WTC11 (cell line): ENCODE measurements around the gene SLC22A4. TPM values are rescaled to one million over a fixed set of nuclear protein-coding genes. Genes with fewer than 3 reads are reported as not detected.

Experiments
- ATAC-seq: fragments of 200-7000 bp; cut with Tn5 transposase; 2 replicates; pipeline ENCODE4 v1.10.0; 2021; ENCODE audit warnings: mild to moderate bottlenecking, moderate library complexity
- CTCF ChIA-PET: fragments of 300-600 bp; sonication (Branson Sonifier 250); formaldehyde crosslinking; loops from one replicate; lab custom pipeline; 2021; ENCODE audit warnings: antibody characterized with exemption; lab: Charles Lee
- POLR2A ChIA-PET: fragments of 350-600 bp; sonication (Branson Sonifier 250); formaldehyde crosslinking; loops from one replicate; lab custom pipeline; 2021; ENCODE audit warnings: antibody characterized with exemption; lab: Charles Lee
- DNase-seq: peaks from one replicate; pipeline ENCODE4 v3.0.0; 2021; ENCODE audit warnings: low spot score
- H3K27ac Mint-ChIP-seq: 2 replicates; pipeline ENCODE4 v1.8.0; 2021; ENCODE audit warnings: mixed read lengths
- H3K27me3 Mint-ChIP-seq: 2 replicates; pipeline ENCODE4 v1.8.0; 2021; ENCODE audit warnings: low read depth, mild to moderate bottlenecking, moderate library complexity, mixed read lengths
- H3K36me3 Mint-ChIP-seq: 2 replicates; pipeline ENCODE4 v1.8.0; 2021; ENCODE audit warnings: mixed read lengths
- H3K4me1 Mint-ChIP-seq: 2 replicates; pipeline ENCODE4 v1.8.0; 2022; ENCODE audit warnings: mixed read lengths
- H3K4me3 Mint-ChIP-seq: 2 replicates; pipeline ENCODE4 v1.8.0; 2021; ENCODE audit warnings: mild to moderate bottlenecking, moderate library complexity, mixed read lengths
- H3K9me3 Mint-ChIP-seq: 2 replicates; pipeline ENCODE4 v1.8.0; 2021; ENCODE audit warnings: mixed read lengths
- AFF4 ChIP-seq: sonication (generic); formaldehyde crosslinking; IDR thresholded peaks from 2 replicates; pipeline ENCODE4 v1.8.1; 2023; ENCODE audit warnings: mild to moderate bottlenecking, missing genetic modification reagents, borderline replicate concordance
- AR ChIP-seq: fragments of 250-450 bp; sonication (Bioruptor Pico); IDR thresholded peaks from 2 replicates; pipeline ENCODE4 v1.9.0; 2021; ENCODE audit warnings: mild to moderate bottlenecking
- ARID4B ChIP-seq: sonication (generic); formaldehyde crosslinking; IDR thresholded peaks from 2 replicates; pipeline ENCODE4 v1.8.0; 2023; ENCODE audit warnings: missing genetic modification reagents, mild to moderate bottlenecking, borderline replicate concordance
- ATF1 ChIP-seq: sonication (generic); formaldehyde crosslinking; IDR thresholded peaks from 2 replicates; pipeline ENCODE4 v1.8.1; 2023; ENCODE audit warnings: mild to moderate bottlenecking, moderate library complexity, missing genetic modification reagents
- CREM ChIP-seq: sonication (generic); formaldehyde crosslinking; IDR thresholded peaks from 2 replicates; pipeline ENCODE4 v1.8.1; 2022; ENCODE audit warnings: mild to moderate bottlenecking, missing genetic modification reagents, moderate library complexity
- ELF4 ChIP-seq: sonication (generic); formaldehyde crosslinking; IDR thresholded peaks from 2 replicates; pipeline ENCODE4 v1.8.1; 2022; ENCODE audit warnings: low read depth, mild to moderate bottlenecking, moderate library complexity, missing genetic modification reagents
- FOXJ3 ChIP-seq: sonication (generic); formaldehyde crosslinking; IDR thresholded peaks from 2 replicates; pipeline ENCODE4 v1.9.0; 2021; ENCODE audit warnings: missing genetic modification reagents, mild to moderate bottlenecking, borderline replicate concordance
- FOXP1 ChIP-seq: sonication (generic); formaldehyde crosslinking; IDR thresholded peaks from 2 replicates; pipeline ENCODE4 v1.8.0; 2022; ENCODE audit warnings: missing genetic modification reagents, mild to moderate bottlenecking, moderate library complexity, borderline replicate concordance
- GTF2I ChIP-seq: fragments of 250-450 bp; sonication (Bioruptor Pico); conservative IDR thresholded peaks from 2 replicates; pipeline ENCODE4 v1.4.0; 2021; ENCODE audit warnings: mild to moderate bottlenecking
- JAZF1 ChIP-seq: fragments of 250-450 bp; sonication (Bioruptor Pico); IDR thresholded peaks from 2 replicates; pipeline ENCODE4 v1.9.0; 2021; ENCODE audit warnings: moderate library complexity, mild to moderate bottlenecking, inconsistent platforms
- JUN ChIP-seq: sonication (generic); formaldehyde crosslinking; IDR thresholded peaks from 2 replicates; pipeline ENCODE4 v1.8.0; 2023; ENCODE audit warnings: mild to moderate bottlenecking, missing genetic modification reagents
- KAT7 ChIP-seq: sonication (generic); formaldehyde crosslinking; IDR thresholded peaks from 2 replicates; pipeline ENCODE4 v1.8.1; 2023; ENCODE audit warnings: missing genetic modification reagents, mild to moderate bottlenecking, borderline replicate concordance
- MLX ChIP-seq: sonication (generic); formaldehyde crosslinking; IDR thresholded peaks from 2 replicates; pipeline ENCODE4 v1.8.1; 2023; ENCODE audit warnings: mild to moderate bottlenecking, missing genetic modification reagents, moderate library complexity
- NFE2L1 ChIP-seq: sonication (generic); formaldehyde crosslinking; IDR thresholded peaks from 2 replicates; pipeline ENCODE4 v1.8.1; 2023; ENCODE audit warnings: missing genetic modification reagents
- PRRX2 ChIP-seq: fragments of 250-450 bp; sonication (Bioruptor Pico); IDR thresholded peaks from 2 replicates; pipeline ENCODE4 v1.8.0; 2021; ENCODE audit warnings: mild to moderate bottlenecking
- STAT6 ChIP-seq: sonication (generic); formaldehyde crosslinking; conservative IDR thresholded peaks from 2 replicates; pipeline ENCODE4 v1.8.1; 2023; ENCODE audit warnings: mild to moderate bottlenecking, low read depth, missing genetic modification reagents, moderate library complexity
- TEAD4 ChIP-seq: sonication (generic); formaldehyde crosslinking; IDR thresholded peaks from 2 replicates; pipeline ENCODE4 v1.8.0; 2022; ENCODE audit warnings: mild to moderate bottlenecking, missing genetic modification reagents
- ZMAT4 ChIP-seq: fragments of 250-450 bp; sonication (Bioruptor Pico); IDR thresholded peaks from 2 replicates; pipeline ENCODE4 v1.9.0; 2021; ENCODE audit warnings: mild to moderate bottlenecking
- total RNA-seq: library from RNA; stranded (reverse); gene quantifications from 3 replicates; pipeline ENCODE4 v1.2.3, GENCODE V29; 2021

SLC22A4 gene
- total RNA-seq, 1 experiment from 2014 or later = 0.35 TPM

- H3K27ac Mint-ChIP-seq = no peak overlapping the region
- H3K4me3 Mint-ChIP-seq = peak overlapping the region; percentile 83
- ChIA-PET CTCF (interaction anchor here (1.0 to 1.4 kb wide), 3 partner anchors 57 to 230 kb away, joined by 3 to 4 read pairs (median 4); partner anchors contain the start of gene P4HA2), POLR2A (no interaction called here)
- no peaks in the 10 kb centered on the region for H3K36me3 Mint-ChIP-seq
- ATAC-seq (no peak), DNase-seq (no peak)
- peaks cover 34% of the 10 kb centered on the region for H3K27me3 Mint-ChIP-seq
- no peak for TF ChIP-seq STAT6 (CRISPR knock-in tag)
- TF ChIP-seq KAT7 (CRISPR knock-in tag) = no peak
- no peak for TF ChIP-seq ELF4 (CRISPR knock-in tag)
- no peak for TF ChIP-seq MLX
- TF ChIP-seq FOXJ3 (CRISPR knock-in tag) = no peak
- no peak for TF ChIP-seq JUN (CRISPR knock-in tag)
- no peak for TF ChIP-seq GTF2I (CRISPR knock-in tag)
- no peak for TF ChIP-seq AFF4 (CRISPR knock-in tag)
- H3K4me1 Mint-ChIP-seq = peaks cover 13% of the 10 kb centered on the region
- no peaks in the 10 kb centered on the region for H3K9me3 Mint-ChIP-seq
These were observed 1.6 kb downstream of the SLC22A4 start for GRCh38 chr5:132295505-132296411.

- no peak for TF ChIP-seq ARID4B
- TF ChIP-seq GTF2I (CRISPR knock-in tag) = no peak
- TF ChIP-seq PRRX2 (CRISPR knock-in tag) = no peak
- TF ChIP-seq NFE2L1 (CRISPR knock-in tag) = no peak
- no peak for TF ChIP-seq ATF1
- no peak for TF ChIP-seq JAZF1 (CRISPR knock-in tag)
- no peak for TF ChIP-seq CREM
- TF ChIP-seq ZMAT4 = no peak
- TF ChIP-seq FOXP1 (CRISPR knock-in tag) = no peak
- no peak for TF ChIP-seq AR (CRISPR knock-in tag)
- TF ChIP-seq TEAD4 = no peak
- CTCF ChIA-PET = interaction anchor here (1.0 to 1.4 kb wide), 3 partner anchors 58 to 231 kb away, joined by 3 to 4 read pairs (median 4); partner anchors contain the start of gene P4HA2
- POLR2A ChIA-PET = no interaction called here
- peaks cover 13% of the 10 kb centered on the region for H3K4me1 Mint-ChIP-seq
- H3K9me3 Mint-ChIP-seq = no peaks in the 10 kb centered on the region
- no peaks in the 10 kb centered on the region for H3K36me3 Mint-ChIP-seq
- DNase-seq (no peak), ATAC-seq (no peak)
- H3K27me3 Mint-ChIP-seq = peaks cover 31% of the 10 kb centered on the region
- H3K4me3 Mint-ChIP-seq = no peak overlapping the region
- H3K27ac Mint-ChIP-seq = no peak overlapping the region
These were observed 2.3 kb downstream of the SLC22A4 start for GRCh38 chr5:132296412-132297016.
